Right atrium auricular region (tissue), 2 donors: ENCODE results near the gene SLC6A13. TPM values are rescaled to one million over a fixed set of nuclear protein-coding genes. Genes with fewer than 3 reads are reported as not detected.

Experiments used
- DNase-seq: peaks from one replicate; pipeline ENCODE4 v3.0.0-alpha.2; 2019; ENCODE audit warnings: low spot score
- H3K27ac ChIP-seq, 2 donors: fragments of 200-600 bp; sonication (generic); 1 replicate in 1 of 2; 2 replicates in 1 of 2; pipeline ENCODE4 v1.5.1; 2016 to 2019
- H3K27me3 ChIP-seq, 2 donors: fragments of 200-600 bp; sonication (generic); one replicate each; pipeline versions ENCODE4 v1.5.1 to v1.6.0; 2017 to 2019
- H3K36me3 ChIP-seq: fragments of 200-600 bp; sonication (generic); one replicate; pipeline ENCODE4 v1.5.1; 2016
- H3K4me1 ChIP-seq, 2 donors: fragments of 200-600 bp; sonication (generic); one replicate each; pipeline versions ENCODE4 v1.5.1 to v1.6.0; 2017 to 2019
- H3K4me3 ChIP-seq, 2 donors: fragments of 200-600 bp; sonication (generic); 1 replicate in 1 of 2; 2 replicates in 1 of 2; pipeline ENCODE4 v1.5.1; 2017 to 2019; ENCODE audit warnings: mild to moderate bottlenecking in 1 of 2, moderate library complexity in 1 of 2
- H3K9me3 ChIP-seq, 2 donors: fragments of 200-600 bp; sonication (generic); one replicate each; pipeline ENCODE4 v1.5.1; 2019
- CTCF ChIP-seq, 2 donors: fragments of 200-600 bp; sonication (generic); IDR thresholded peaks; one replicate each; pipeline ENCODE4 v1.5.1; 2019; ENCODE audit warnings: antibody characterized with exemption in 2 of 2
- total RNA-seq, 2 donors: library from RNA; depleted of rRNA; stranded (reverse); fragments of >200 nt; gene quantifications; one replicate each; pipeline ENCODE4 v1.1.0, GENCODE V29; 2016

SLC6A13 gene
- total RNA-seq, 2 donors from 2014 or later = 2.1 to 2.3 TPM

- Histone ChIP-seq H3K27me3 (no peaks in the 10 kb centered on the region), H3K36me3 (no peaks in the 10 kb centered on the region), H3K9me3 (no peaks in the 10 kb centered on the region), H3K27ac (no peak overlapping the region), H3K4me3 (no peak overlapping the region), H3K4me1 (peaks cover 0 to 10% of the 10 kb centered on the region in 2 donors)
- TF ChIP-seq CTCF (IDR thresholded peaks at IDR 0.05) = no peak
- DNase-seq = no peak
These were observed 54.8 kb downstream of the SLC6A13 start for GRCh38 chr12:207804-208203.

- Histone ChIP-seq H3K4me1 (peaks cover 0 to 7% of the 10 kb centered on the region in 2 donors), H3K27me3 (no peaks in the 10 kb centered on the region), H3K9me3 (no peaks in the 10 kb centered on the region), H3K36me3 (no peaks in the 10 kb centered on the region), H3K27ac (no peak overlapping the region), H3K4me3 (no peak overlapping the region)
- no peak for TF ChIP-seq CTCF (IDR thresholded peaks at IDR 0.05)
- no peak for DNase-seq
These were observed 55.7 kb downstream of the SLC6A13 start for GRCh38 chr12:206746-207440.

- H3K36me3 ChIP-seq = no peaks in the 10 kb centered on the region
- no peak for DNase-seq
- H3K4me1 ChIP-seq = peaks cover 0 to 7% of the 10 kb centered on the region in 2 donors
- H3K9me3 ChIP-seq = no peaks in the 10 kb centered on the region
- H3K4me3 ChIP-seq = no peak overlapping the region
- H3K27ac ChIP-seq = no peak overlapping the region
- H3K27me3 ChIP-seq = no peaks in the 10 kb centered on the region
- TF ChIP-seq CTCF (IDR thresholded peaks at IDR 0.05) = no peak
These were observed 57.6 kb downstream of the SLC6A13 start for GRCh38 chr12:205026-205425.

GRCh38 chr12:204261-204678 is 58.4 kb downstream of the SLC6A13 start:
- DNase-seq = no peak
- Histone ChIP-seq H3K9me3 (no peaks in the 10 kb centered on the region), H3K27ac (no peak overlapping the region), H3K27me3 (no peaks in the 10 kb centered on the region), H3K4me1 (peaks cover 0 to 7% of the 10 kb centered on the region in 2 donors), H3K4me3 (no peak overlapping the region), H3K36me3 (no peaks in the 10 kb centered on the region)
- no peak for TF ChIP-seq CTCF (IDR thresholded peaks at IDR 0.05)

GRCh38 chr12:203462-204260 is 59.0 kb downstream of the SLC6A13 start:
- H3K4me1 ChIP-seq = peaks cover 0 to 7% of the 10 kb centered on the region in 2 donors
- TF ChIP-seq CTCF (IDR thresholded peaks at IDR 0.05) = peak in 1 of 2 donors; percentile 46
- H3K4me3 ChIP-seq = peak overlapping the region; percentile 40 to 64
- no peak overlapping the region for H3K27ac ChIP-seq
- no peaks in the 10 kb centered on the region for H3K27me3 ChIP-seq
- H3K9me3 ChIP-seq = no peaks in the 10 kb centered on the region
- no peaks in the 10 kb centered on the region for H3K36me3 ChIP-seq
- DNase-seq = no peak
